ENCODE results near the gene BCL11A.

BCL11A gene

DNA sequence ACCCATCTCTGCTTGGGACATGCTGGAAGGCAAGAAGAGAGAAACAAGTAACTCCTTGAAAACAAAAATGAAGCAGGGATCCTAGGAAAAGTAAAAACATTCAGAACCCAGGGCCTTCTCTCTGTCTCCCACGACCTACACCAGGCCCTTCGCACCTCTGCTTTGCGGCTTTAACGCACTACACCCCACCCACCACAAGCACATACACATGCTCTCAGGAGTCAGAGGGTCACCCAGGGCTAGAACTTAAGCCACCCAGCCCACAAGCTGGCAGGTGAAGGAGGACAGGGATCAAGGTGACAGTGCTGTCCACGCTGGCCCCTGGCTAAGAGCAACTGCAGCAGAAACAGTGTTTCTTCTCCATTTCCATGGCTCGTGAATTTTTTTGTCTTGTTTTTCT, 72.2 kb downstream of the BCL11A start:
- no peak for DNase-seq

DNA sequence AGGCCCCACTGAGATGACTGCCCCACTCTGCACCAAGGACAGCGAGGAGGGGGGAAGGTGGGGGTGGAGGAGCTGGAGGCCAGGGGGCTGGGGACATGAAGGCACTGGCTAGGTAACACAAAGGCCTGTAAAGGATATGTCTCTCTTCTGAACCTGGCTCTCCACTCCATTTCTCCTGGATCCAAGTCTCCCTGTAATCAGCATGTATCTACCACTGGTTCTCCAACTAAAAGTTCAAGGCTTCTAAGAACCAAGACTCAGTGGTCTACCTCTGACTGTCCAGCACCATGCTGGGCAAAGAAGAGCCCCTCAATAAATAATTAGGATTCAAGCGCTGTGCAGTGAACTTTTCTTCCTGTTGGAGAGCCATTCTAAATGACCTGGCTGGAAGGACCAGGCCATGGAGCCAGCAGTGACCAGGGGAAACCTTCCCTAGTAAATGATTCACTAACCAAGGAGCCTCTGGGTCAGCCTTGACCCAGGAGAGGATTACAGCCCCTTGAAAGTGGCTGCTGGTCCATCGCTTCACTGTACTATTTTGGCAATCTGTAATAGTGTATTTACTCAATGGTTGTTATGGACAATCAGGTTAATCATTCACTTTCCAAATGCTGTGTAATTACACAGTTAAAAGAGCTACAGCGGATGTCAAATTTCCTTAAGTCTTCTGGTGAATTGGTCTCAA, 73.2 kb downstream of the BCL11A start:
- no peak for DNase-seq

DNA sequence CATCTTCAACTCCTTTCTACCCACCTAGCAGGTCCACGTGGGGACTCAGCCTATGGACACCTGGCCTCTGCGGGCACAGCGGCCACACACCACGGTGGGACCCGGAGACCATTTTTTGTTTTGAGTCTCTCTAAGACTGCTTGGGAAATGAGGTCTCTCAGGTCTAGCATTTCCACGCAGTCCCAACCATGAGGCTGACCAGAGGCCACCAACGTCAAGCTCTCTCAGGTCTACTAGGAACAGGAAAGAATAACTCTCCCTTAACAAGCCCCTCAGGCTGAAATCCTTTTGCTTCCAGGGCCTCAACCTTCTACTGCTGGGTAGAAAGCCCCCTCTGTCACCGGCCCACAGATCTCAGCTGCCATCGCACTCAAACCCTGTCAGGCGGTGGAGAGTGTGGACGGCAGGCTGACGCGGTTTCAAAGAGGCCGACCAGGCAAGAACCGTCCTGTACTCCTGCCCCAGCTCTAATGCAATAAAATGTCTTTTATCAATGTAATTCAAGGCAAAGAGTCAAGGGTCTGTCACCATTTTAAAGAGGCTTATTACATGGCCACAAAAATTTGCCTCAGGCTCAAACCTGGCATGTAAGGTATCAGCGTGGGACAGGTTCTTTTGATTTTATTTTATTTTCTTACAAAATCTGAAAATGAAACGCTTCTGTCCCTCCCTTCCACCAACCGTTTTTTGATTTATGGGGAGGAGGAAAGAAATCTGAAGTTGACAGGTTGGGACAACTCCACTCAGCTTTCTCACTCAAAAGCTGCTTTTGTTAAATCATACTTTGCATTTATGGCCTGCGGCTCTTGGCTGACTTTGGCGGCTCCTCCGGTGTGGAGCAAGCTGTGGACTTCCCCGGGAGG, 74.0 kb downstream of the BCL11A start:
- DNase-seq = no peak

DNA sequence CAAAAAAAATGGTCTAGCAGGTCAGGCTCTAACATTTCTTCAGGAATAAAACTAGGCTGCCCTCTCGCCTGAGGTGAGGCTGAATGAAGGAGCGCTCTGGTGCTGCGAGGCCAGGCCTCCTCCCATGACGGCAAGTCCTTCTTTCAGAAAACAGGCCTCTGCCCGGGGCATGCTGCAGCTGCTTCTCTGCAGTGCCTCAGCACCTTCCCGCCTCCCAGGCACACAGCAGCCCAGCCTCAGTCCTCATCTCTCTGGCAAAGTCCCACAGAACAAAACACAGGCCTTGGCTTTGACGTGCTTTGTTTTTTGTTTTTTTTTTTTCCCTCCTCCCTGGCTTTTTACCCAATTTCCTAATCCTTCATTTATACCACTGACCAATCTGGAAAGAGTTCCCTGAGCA, 74.8 kb downstream of the BCL11A start:
- no peak for DNase-seq

DNA sequence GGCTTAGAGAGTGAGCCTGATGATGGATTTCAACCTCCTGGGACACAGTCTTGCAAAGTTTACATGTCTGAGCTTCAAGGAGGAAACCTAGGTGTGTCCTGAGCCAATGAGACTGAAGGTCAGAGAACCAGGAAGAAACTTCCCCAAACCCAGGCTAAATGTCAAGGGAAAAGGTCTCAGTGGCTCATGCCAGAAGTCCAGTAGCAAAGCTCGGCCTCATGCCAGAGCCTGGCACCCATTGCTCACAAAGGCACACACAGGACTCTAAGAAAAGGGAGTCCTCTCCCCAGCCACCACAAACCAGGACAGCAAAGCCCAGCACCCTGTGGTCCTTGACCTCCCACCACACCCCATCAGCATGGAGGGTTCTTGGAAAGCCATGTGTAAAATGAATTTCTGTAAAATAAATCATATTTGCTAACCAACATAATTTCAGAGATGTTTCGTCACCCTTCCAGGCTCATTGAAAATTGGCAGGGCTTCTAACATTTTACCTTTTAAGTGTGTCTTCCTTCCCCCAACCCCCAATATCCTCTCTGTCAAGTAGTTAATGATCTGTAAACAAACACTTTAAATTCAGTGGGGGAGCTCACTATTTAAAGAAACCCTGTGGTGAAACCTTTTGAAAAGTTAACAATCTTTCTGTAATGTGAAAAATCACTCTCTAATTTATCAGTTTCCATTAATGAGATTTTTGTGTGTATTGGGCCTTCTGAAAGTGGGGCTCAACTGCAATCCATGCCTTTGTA, 77.1 kb downstream of the BCL11A start:
- no peak for DNase-seq

DNA sequence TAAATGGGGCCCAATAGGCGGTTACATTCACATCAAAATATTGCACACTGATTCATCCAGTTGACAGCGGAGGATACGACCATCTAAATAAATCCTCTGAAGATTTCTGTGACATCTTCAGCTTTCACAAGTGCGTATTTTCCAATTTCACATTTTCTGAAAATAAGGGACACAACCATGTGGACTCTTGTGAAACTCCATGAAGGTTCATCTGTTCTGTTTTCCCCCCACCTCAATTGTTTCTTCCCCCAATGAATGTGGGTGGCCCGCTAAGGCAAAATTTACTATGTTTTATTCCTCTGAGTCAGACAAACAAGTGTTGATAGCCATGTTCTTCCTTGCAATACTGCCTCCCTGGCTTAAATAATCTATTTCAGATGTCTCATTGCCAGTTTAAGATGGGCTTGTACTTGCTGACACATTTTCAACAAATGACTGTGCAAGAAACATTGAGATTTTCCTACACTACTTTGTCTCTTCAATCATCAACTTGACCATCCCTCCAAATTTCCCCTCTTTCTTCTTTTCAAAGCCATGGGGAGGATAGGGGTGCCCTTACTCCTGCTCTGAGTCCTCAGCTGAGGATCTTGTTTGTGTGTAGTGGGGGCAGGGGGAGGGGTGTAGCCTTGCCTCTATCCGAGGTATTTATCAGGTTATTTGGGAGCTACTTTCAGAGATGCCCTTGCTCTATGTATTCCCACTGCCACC, 78.2 kb downstream of the BCL11A start:
- no peak for DNase-seq

DNA sequence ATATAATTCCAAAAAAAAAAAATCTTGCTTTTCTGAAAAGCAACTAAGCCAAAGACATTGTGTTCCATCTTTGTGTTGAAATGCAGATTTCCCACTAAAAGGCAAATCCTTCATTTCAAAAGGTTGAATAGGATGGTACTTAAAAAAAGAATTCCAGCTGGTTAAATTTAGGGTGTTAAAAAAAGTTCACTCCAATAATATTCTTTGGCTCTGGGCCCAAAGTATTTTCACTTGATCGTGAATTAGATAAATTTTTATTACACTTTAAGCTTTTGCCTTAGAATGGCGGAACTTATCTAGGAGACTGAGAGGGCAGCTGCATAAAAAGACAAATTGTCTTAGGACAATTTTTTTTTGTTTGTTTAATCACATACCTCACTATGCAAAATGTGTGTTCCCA, 79.2 kb downstream of the BCL11A start:
- DNase-seq = no peak

DNA sequence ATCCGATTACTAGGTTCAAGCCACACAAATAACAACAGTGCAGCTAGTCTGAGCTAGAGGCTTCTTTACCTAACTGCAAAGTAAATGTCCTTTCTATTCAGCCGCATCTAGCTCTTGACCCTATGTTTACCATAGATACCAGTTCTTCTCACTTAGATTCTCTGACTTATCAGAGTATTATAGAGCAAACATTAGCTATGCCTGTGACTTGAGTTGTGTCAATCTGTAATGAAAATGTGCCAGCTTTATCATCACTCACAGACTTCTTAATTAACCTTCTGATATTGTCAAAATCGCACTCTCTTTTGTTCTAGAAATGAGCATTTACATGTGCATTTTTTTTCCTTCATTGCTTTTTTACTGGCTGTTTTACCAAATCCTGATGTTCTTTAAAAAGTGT, 79.9 kb downstream of the BCL11A start:
- no peak for DNase-seq

DNA sequence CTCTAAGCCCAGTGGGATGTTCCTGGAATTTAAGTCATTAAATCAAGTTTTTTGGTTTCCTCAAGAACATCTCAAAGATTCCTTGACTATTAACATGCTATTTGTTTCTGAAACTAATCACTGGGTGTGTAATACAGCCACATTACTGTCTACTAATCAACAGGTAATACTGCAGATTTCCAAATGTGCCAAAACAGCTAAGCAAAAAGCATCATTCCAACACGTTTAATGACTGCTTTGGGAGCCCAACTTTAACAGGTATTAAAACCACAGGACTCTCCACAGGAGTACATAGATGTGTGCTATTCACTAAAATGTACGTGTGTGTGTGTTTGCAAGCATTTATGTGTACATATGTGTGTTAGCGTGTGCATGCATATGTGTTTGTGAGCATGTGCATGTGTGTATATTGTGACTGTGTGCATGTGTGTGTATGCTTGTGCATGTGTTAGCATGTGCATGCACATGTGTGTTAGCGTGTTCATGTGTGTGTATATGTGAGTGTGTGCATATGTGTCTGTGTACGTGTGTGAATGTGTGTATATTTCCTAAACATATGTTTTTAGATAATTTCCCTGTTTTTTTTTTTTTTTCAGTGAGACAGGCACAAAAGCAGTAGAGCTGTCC, 80.7 kb downstream of the BCL11A start:
- no peak for DNase-seq

DNA sequence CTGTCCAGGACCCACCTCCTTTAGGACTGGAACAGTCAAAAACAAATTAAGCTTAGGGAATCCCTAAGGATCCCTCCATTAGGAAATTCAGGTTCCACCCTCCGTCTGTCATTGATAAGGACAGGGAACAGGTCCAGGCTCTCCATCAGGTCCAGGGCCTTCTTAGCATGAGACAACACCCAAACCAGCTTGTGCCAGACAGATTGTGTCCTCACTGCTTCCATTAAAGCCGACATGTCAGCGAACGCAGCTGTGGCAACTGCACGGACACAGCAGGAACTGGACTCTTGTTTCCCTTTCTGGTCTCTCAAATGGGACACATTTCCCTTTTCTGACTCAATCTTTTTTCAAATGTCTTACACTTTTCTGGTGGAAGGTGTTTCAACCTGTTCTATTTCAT, 81.4 kb downstream of the BCL11A start:
- DNase-seq = no peak

DNA sequence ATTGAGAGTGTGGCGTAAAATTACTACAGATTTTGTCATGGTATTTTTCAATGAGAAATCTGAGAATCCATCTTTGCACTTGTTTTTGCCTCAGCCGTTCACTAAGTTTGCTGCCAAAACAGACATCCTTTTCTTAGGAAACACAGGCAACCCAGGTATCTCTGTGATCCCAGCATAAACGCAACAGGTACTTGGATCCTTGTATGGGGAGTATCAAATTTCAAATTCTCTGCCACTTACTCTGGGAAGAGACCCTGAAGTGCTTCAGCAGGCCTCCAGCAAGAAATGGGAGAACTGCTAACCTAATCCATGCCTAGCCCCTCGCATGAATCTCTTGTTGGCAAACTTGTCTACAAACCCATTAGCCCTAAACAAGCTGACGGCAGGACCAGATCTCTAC, 83.1 kb downstream of the BCL11A start:
- no peak for DNase-seq

DNA sequence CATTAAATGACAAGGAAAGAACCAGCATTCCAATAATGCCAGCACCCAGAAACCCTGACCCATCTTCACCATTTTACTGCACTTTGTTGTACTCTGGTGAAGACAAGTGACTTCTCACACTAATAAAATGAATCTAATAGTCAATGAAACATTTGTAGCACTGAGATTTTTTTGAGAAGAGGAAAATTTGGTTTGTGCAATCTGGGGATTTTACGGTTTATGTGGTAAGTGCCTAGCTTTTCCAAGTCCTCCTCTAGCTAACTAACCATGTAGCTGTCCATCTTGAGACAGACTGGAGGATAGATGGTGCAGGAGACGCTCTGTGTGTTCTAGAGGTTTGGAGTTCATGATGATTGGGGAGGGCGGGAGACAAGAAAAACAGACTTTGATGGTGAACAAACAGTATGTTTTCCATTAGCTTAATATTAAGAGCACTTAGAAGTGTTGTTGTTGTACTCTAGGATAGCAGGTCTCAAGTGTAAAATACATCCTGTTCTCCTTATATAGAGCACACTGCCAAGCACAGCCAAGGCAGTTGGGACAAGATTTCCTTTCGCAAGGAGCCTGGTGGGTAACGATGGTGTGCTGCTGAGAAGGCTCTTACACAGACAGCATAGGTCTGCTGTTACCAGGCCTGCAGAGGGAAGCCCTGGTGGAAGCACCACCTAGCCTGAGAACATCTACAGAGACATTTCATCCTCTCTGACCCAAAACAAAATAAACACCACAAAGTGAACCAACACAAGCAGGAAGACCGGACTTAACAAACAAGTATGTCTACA, 83.7 kb downstream of the BCL11A start:
- DNase-seq = no peak

DNA sequence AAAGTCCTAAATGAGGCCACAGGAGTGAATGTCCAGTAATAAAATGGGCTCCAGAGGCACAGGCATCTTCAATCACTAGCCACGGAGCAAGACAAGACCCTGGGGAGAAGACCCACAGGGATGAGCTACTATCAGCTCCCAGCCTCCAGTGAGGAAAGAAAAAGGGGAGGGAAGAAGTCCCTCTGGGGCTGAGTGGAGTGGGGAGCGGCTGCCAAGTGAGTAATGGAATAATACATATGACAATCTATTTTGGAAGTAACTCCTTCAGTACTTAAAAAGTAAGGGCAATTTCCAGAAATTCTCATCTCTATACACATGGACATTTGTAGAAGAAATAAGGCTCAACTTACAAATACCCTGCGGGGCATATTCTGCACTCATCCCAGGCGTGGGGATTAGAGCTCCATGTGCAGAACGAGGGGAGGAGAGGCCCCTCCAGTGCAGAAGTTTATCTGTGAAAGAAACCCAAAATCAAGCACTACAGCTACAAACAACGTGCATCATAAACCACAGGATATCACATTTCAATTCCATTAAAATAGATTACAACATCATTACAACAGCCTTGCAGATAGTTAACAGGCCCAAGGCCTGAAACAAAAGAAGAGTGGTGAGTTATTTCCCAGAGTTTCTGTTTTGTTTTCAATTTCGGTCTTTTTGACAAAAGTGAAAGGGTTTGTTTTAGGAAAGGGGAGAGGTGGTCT, 84.9 kb downstream of the BCL11A start:
- DNase-seq = no peak

DNA sequence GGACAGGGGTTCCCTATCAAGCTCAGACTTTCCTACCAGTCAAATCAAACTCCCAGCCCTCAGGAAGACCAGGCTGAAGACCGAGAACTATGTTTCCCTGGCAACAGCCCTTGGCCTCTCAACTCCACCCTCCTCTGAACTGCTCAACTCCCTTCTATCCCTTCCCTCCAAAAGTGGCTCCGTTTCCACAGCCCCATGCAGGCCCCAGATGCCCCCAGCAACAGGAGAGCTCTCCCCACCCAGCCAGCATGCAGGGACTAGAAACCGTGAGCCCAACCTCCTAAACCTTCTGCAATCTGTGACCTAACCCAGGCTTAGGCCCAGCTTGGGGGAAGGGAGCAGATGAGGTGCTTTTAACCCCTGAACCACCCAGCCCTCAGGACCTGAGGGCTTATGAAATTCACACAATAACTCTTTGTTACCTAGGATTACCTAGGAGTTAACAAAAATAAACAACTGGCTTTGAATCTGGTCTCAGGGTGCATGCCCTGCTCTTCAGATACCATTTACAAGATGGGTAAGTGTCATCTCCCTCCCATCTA, 87.2 kb downstream of the BCL11A start:
- DNase-seq = no peak

DNA sequence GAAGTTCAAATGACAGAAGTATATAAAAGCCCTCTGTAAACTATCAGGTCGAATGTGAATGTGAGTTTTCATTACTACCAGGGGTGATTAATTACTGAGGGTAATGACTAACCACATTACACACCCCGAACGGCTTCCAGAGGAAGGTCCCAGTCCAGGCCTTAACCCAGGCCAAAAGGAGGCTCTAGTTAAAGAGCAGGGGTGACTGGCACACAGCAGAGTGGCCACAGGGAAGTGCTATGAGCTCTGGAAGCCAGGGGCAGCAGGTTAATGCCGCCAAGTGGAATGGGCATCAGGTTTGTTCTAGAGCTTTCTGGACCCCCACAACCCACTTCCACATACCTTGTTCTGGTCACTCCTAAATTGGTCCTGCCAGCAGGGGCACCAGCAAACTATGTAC, 87.7 kb downstream of the BCL11A start:
- no peak for DNase-seq

DNA sequence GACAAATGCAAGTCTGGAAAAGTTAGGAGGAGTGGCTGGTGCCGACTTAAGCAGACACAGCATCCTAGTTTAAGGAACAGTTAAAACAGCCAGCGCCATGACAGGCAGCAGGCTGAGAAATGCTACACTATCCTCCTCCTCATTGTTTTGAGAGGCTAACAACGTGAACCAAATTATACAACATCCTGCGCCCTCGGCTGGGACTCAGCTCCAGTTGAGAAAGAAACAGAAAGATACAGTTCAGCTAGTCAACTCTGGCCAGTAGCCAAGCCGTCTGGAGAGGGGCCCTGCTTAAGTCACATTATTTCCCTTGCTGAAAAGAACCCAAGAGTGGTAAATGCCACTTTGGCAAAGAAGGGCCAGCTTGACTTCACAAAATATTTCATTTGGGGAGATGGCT, 90.2 kb downstream of the BCL11A start:
- no peak for DNase-seq

DNA sequence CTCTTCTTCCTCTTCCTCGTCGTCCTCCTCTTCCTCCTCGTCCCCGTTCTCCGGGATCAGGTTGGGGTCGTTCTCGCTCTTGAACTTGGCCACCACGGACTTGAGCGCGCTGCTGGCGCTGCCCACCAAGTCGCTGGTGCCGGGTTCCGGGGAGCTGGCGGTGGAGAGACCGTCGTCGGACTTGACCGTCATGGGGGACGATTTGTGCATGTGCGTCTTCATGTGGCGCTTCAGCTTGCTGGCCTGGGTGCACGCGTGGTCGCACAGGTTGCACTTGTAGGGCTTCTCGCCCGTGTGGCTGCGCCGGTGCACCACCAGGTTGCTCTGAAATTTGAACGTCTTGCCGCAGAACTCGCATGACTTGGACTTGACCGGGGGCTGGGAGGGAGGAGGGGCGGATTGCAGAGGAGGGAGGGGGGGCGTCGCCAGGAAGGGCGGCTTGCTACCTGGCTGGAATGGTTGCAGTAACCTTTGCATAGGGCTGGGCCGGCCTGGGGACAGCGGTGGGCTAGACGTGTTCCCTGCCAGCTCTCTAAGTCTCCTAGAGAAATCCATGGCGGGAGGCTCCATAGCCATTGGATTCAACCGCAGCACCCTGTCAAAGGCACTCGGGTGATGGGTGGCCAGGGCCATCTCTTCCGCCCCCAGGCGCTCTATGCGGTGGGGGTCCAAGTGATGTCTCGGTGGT, 91.9 kb downstream of the BCL11A start:
- DNase-seq = no peak

DNA sequence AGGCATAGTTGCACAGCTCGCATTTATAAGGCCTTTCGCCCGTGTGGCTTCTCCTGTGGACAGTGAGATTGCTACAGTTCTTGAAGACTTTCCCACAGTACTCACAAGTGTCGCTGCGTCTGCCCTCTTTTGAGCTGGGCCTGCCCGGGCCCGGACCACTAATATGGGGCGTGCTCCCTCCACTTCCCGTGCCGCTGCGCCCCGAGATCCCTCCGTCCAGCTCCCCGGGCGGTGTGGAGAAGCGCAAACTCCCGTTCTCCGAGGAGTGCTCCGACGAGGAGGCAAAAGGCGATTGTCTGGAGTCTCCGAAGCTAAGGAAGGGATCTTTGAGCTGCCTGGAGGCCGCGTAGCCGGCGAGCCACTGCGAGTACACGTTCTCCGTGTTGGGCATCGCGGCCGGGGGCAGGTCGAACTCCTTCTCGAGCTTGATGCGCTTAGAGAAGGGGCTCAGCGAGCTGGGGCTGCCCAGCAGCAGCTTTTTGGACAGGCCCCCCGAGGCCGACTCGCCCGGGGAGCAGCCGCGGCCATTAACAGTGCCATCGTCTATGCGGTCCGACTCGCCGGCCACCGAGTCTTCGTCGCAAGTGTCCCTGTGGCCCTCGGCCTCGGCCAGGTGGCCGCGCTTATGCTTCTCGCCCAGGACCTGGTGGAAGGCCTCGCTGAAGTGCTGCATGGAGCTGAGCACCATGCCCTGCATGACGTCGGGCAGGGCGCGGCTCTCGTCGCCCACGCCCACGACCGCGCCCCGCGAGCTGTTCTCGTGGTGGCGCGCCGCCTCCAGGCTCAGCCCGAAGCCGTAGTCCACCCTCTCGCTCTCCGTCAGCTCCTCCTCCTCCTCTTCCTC, 92.7 kb downstream of the BCL11A start:
- DNase-seq = no peak

DNA sequence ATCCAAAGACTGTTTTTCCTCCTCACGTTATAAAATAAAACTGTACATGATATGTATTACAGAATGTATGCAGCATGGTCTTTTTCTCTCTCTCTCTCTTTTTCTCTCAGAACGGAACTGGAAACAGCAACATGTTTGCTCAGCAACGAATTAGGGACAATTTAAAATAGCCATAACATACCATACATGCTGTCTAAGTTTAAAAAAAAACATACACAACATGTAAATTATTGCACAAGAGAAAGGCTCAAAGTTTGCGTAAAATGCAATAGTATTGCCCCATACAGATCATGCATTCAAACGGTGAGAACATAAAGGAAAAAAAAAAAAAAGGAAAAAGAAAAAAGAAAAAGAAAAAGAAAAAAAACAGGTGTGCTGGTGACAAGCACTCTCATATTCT, 93.6 kb downstream of the BCL11A start:
- DNase-seq = no peak

Measured in stimulated activated naive CD4-positive, alpha-beta T cell (primary cell).